22Rv1 (cell line): Measurements from ENCODE around the gene TNFAIP8L1.

Source experiments
- H3K27ac ChIP-seq: fragments of 450-650 bp; 2 replicates; pipeline ENCODE4 v1.5.1; 2017
- CTCF ChIP-seq: fragments of 450-650 bp; IDR thresholded peaks from 2 replicates; pipeline ENCODE4 v1.5.1; 2017; ENCODE audit warnings: mild to moderate bottlenecking
- ZFX ChIP-seq: fragments of 450-650 bp; IDR thresholded peaks from 2 replicates; pipeline ENCODE4 v1.6.1; 2017; ENCODE audit warnings: antibody characterized with exemption, borderline replicate concordance

The TNFAIP8L1 gene

GRCh38 chr19:4633140-4633967, 6.0 kb upstream of the TNFAIP8L1 start:
- TF ChIP-seq ZFX, result no peak
- TF ChIP-seq CTCF, result peak; percentile 85
- H3K27ac ChIP-seq, result no peak overlapping the region

DNA sequence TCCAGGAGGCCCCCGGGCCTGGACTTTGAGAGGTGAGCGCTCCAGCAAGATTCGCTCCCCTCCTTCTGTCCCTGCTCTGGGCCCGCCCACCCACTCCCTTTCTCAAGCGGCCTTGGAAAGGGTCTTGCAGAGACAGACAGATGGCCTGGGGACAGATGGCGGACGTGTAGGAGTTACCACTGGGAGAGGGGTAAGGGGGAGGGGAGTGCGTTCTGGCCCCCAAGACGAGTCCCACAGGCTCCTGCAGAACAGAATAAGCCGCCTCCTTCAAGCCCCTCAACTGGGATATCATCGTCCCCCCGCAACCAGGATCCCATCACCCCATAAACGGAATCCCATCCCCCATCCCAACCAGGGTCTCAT, 3.6 kb upstream of the TNFAIP8L1 start:
- no peak overlapping the region for H3K27ac ChIP-seq
- TF ChIP-seq CTCF (no peak), ZFX (no peak)

- TF ChIP-seq ZFX, result no peak
- TF ChIP-seq CTCF, result peak; percentile 98
- no peak overlapping the region for H3K27ac ChIP-seq
These were observed 3.1 kb upstream of the TNFAIP8L1 start for GRCh38 chr19:4636151-4636717.

GRCh38 chr19:4636761-4637160, 2.6 kb upstream of the TNFAIP8L1 start:
- no peak overlapping the region for H3K27ac ChIP-seq
- no peak for TF ChIP-seq CTCF
- no peak for TF ChIP-seq ZFX

- TF ChIP-seq ZFX (no peak), CTCF (no peak)
- peak overlapping the region; percentile 42 for H3K27ac ChIP-seq
These were observed 999 bp upstream of the TNFAIP8L1 start for GRCh38 chr19:4638317-4638716.

DNA sequence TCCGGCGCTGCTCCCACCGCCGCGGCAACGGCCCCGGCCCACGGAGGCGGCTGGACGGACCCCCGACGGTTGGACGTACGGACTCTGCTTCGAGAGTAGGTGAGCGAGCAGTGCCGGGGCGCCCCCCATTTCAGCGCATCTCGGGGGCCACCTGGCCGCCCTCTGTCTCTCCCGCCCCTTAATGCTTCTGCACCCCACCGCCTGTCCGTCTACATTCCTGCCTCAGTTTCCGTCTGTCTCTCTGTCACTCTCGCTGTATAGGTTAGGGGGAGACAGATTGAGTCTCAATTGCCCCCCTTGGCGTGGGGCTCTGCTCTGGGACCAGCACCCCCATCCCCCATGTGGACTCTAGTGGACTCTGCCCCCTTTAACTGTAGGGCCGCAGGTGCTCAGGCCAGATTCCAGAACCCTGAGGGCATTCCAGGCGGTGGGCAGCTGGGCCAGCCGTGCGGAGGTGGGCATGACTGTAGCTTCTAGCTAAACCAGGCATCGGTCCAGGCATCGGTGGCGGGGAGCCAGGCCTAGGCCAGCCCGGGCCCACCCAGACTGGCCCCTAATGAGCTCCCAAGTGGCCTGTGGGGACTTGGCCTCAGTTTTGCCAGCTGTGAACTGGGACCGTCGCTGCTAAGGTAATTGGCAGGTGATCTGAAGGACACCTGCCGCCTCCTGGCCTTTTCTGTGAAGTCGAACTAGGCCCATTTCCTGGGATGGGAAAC, 373 bp downstream of the TNFAIP8L1 start:
- TF ChIP-seq CTCF, result no peak
- no peak for TF ChIP-seq ZFX
- H3K27ac ChIP-seq, result no peak overlapping the region; the same call in 1 of the 2 replicates
